Measurements from ENCODE around the gene COL6A1. TPM values are rescaled to one million over a fixed set of nuclear protein-coding genes. Genes with fewer than 3 reads are reported as not detected.

Gene COL6A1
- total and polyA plus RNA-seq, 5 donors from 2014 or later: 0.10 to 2.2 (median 0.78) TPM

DNA sequence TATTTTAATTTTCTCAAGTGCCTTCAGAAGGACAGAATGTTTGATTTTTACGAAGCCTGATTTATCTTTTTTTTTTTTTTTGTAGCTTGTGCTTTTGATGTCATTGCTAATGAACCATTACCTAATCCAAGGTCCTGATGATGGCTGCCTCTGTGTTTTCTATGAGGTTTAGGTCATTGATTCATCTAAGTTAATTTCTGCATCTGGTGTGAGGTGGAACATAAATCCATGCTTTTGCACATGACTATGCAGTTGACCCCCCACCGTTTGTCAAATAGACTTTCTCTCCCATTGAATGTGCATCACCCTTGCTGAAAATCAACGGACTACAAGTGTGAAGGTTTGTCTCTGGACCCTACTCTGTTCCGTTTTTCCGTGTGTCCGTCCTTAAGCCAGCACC is 50.5 kb downstream of the COL6A1 start:
- Histone ChIP-seq H3K4me3 (ENCODE audit: low read depth, low read length) (no peak overlapping the region), H3K9me3 (ENCODE audit: control insufficient read depth in 2 of 2, low read length in 2 of 2) (peaks cover 7 to 12% of the 10 kb centered on the region in 2 experiments), H3K36me3 (ENCODE audit: control insufficient read depth, insufficient read depth, low read length) (no peaks in the 10 kb centered on the region), H3K27me3 (ENCODE audit: control insufficient read depth, insufficient read depth, low read length) (no peaks in the 10 kb centered on the region), H3K27ac (ENCODE audit: insufficient read depth, low read length, poor library complexity, severe bottlenecking) (no peak overlapping the region), H3K4me1 (ENCODE audit: control insufficient read depth, insufficient read depth, low read length, poor library complexity, severe bottlenecking) (no peaks in the 10 kb centered on the region)
- Mint-ChIP-seq H3K9me3 (peaks cover 0 to 21% (median 2%) of the 10 kb centered on the region in 7 donors), H3K4me3 (no peak overlapping the region), H3K27ac (no peak overlapping the region), H3K27me3 (peaks cover 14% of the 10 kb centered on the region), H3K4me1 (no peaks in the 10 kb centered on the region), H3K36me3 (no peaks in the 10 kb centered on the region)
- no peak for DNase-seq
- ATAC-seq (ENCODE audit: low read depth in 2 of 2): no peak

DNA sequence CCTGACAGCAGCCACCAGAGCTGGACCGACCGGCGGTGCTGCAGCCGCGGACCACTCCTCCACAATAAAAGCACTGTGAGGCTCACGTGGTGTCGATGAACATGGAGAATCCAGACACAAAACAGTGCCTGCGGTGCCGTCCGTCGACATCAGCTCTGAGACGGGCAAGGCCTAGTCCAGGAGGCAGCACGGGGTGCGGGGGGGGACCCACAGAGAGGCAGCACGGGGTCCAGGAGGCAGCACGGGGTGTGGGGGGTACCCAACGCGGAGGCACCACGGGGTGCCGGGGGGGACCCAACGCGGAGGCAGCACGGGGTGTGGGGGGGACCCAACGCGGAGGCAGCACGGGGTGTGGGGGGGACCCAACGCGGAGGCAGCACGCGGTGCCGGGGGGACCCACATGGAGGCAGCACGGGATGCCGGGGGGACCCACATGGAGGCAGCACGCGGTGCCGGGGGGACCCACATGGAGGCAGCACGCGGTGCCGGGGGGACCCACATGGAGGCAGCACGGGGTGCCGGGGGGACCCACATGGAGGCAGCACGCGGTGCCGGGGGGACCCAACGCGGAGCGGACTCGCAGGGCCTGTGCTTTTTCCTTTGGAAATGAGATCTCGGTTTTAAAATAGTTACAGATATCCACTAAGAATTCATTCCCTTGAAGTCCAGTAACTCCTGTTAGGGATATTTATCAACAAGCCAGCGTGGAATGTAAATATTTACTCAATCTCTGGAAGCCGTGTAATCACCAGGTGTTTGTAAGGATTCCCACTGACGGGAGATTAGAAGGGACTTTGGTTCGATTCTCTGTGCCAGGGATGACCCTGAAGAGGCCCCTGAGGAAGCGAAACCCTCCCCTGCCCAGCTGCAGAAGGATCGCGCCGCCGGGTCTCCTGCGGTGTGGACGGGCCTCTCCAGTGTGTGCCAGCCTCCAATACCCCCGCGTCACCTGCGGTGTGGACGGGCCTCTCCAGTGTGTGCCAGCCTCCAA is 52.1 kb downstream of the COL6A1 start:
- H3K27me3 Mint-ChIP-seq: peaks cover 5% of the 10 kb centered on the region
- no peak overlapping the region for H3K27ac ChIP-seq (ENCODE audit: insufficient read depth, low read length, poor library complexity, severe bottlenecking)

DNA sequence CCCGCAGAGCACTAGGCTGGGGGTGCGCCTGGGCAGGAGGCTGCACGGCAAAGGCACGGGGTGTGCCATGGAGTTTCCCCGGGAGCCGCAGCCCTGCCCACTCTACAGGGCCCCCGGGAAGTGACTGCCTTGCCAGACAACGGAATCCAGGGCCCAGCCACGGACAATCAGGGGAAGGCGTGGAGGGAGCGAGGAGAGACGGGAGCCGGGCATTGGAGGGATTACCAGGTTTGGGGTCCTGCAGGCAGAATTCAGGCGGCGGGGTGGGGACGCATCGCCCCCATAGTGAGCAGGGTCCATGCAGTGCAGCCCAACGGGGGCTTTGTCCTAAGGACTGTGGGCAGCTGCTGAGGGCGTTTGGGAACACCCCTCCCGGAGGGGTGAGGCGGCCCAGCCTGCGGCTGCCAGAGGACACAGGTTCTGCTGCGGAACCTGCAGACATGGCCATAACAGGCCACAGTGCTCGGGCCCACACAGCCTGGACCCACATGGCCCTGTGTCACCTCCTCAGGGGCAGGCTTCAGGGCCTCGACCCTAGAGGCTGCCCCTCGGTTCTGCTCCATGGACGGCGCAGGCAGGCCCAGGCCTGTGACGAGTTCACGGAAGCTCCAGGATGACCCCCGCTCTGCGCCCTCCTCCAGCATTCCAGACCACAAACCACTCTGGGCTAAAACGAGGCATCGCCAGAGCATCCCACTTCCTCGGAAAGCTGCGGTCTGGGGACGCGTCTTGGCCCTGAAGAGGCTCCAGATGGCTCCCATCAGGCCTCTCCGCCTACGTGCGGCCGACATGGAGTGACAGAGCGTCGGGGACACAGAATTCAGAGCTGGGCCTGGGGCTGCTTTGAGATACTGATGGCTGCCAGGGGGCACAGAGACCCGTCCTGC is 54.5 kb downstream of the COL6A1 start:
- Mint-ChIP-seq H3K9me3 (peaks cover 0 to 2% (median 0%) of the 10 kb centered on the region in 7 donors), H3K27ac (no peak overlapping the region), H3K27me3 (peaks cover 5% of the 10 kb centered on the region), H3K36me3 (no peaks in the 10 kb centered on the region), H3K4me1 (no peaks in the 10 kb centered on the region), H3K4me3 (no peak overlapping the region)
- Histone ChIP-seq H3K4me1 (ENCODE audit: control insufficient read depth, insufficient read depth, low read length, poor library complexity, severe bottlenecking) (no peaks in the 10 kb centered on the region), H3K4me3 (ENCODE audit: low read depth, low read length) (no peak overlapping the region), H3K36me3 (ENCODE audit: control insufficient read depth, insufficient read depth, low read length) (no peaks in the 10 kb centered on the region), H3K9me3 (ENCODE audit: control insufficient read depth in 2 of 2, low read length in 2 of 2) (no peaks in the 10 kb centered on the region), H3K27me3 (ENCODE audit: control insufficient read depth, insufficient read depth, low read length) (no peaks in the 10 kb centered on the region), H3K27ac (ENCODE audit: insufficient read depth, low read length, poor library complexity, severe bottlenecking) (no peak overlapping the region)
- DNase-seq (no peak), ATAC-seq (ENCODE audit: low read depth in 2 of 2) (no peak)

More for the DNA sequence above, 52.1 kb downstream of the COL6A1 start:
- Mint-ChIP-seq H3K4me3 (no peak overlapping the region), H3K27ac (no peak overlapping the region), H3K9me3 (peaks cover 0 to 18% (median 2%) of the 10 kb centered on the region in 7 donors), H3K4me1 (no peaks in the 10 kb centered on the region), H3K36me3 (no peaks in the 10 kb centered on the region)
- ATAC-seq (ENCODE audit: low read depth in 2 of 2) (no peak), DNase-seq (no peak)
- H3K9me3 ChIP-seq (ENCODE audit: control insufficient read depth in 2 of 2, low read length in 2 of 2): peaks cover 7 to 12% of the 10 kb centered on the region in 2 experiments
- H3K4me3 ChIP-seq (ENCODE audit: low read depth, low read length): no peak overlapping the region
- H3K36me3 ChIP-seq (ENCODE audit: control insufficient read depth, insufficient read depth, low read length): no peaks in the 10 kb centered on the region
- no peaks in the 10 kb centered on the region for H3K27me3 ChIP-seq (ENCODE audit: control insufficient read depth, insufficient read depth, low read length)
- H3K4me1 ChIP-seq (ENCODE audit: control insufficient read depth, insufficient read depth, low read length, poor library complexity, severe bottlenecking): no peaks in the 10 kb centered on the region

DNA sequence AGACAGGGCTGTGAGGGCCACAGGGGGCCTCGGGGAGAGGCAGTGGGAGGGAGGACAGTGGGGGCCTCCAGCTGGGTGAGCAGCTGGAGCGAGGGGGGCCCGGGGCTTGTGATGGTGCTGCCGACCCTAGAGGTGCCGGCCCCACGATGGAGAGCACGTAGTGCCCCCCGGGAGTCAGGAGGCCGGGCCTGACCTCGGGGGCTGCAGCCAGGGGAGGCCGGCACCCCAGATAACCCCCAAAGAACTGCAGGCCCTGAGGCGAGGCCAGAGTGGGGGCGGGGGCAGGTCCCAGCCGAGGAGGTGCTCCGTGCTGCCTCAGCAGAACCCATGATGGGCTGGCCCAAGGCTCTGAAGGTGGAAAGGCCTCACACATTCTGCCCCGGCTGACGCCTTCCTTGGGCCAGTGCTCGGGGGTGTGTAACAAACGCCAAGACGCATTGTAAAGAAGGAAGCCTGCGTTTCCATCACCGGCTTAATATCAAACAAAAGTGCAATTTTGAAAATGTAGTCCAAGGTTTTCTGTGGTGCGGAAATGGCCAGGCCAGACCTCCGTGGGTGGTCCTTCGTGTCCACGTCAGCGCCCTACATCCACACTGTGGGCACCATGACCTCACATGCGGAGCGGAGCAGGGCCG is 55.2 kb downstream of the COL6A1 start:
- H3K9me3 ChIP-seq (ENCODE audit: control insufficient read depth in 2 of 2, low read length in 2 of 2): no peaks in the 10 kb centered on the region
- Mint-ChIP-seq H3K27ac (no peak overlapping the region), H3K4me3 (no peak overlapping the region), H3K27me3 (peaks cover 5% of the 10 kb centered on the region), H3K9me3 (no peaks in the 10 kb centered on the region), H3K36me3 (no peaks in the 10 kb centered on the region), H3K4me1 (no peaks in the 10 kb centered on the region)
- no peaks in the 10 kb centered on the region for H3K4me1 ChIP-seq (ENCODE audit: control insufficient read depth, insufficient read depth, low read length, poor library complexity, severe bottlenecking)
- H3K27me3 ChIP-seq (ENCODE audit: control insufficient read depth, insufficient read depth, low read length): no peaks in the 10 kb centered on the region
- no peak overlapping the region for H3K27ac ChIP-seq (ENCODE audit: insufficient read depth, low read length, poor library complexity, severe bottlenecking)
- ATAC-seq (ENCODE audit: low read depth in 2 of 2): no peak
- no peaks in the 10 kb centered on the region for H3K36me3 ChIP-seq (ENCODE audit: control insufficient read depth, insufficient read depth, low read length)
- DNase-seq: no peak
- no peak overlapping the region for H3K4me3 ChIP-seq (ENCODE audit: low read depth, low read length)

DNA sequence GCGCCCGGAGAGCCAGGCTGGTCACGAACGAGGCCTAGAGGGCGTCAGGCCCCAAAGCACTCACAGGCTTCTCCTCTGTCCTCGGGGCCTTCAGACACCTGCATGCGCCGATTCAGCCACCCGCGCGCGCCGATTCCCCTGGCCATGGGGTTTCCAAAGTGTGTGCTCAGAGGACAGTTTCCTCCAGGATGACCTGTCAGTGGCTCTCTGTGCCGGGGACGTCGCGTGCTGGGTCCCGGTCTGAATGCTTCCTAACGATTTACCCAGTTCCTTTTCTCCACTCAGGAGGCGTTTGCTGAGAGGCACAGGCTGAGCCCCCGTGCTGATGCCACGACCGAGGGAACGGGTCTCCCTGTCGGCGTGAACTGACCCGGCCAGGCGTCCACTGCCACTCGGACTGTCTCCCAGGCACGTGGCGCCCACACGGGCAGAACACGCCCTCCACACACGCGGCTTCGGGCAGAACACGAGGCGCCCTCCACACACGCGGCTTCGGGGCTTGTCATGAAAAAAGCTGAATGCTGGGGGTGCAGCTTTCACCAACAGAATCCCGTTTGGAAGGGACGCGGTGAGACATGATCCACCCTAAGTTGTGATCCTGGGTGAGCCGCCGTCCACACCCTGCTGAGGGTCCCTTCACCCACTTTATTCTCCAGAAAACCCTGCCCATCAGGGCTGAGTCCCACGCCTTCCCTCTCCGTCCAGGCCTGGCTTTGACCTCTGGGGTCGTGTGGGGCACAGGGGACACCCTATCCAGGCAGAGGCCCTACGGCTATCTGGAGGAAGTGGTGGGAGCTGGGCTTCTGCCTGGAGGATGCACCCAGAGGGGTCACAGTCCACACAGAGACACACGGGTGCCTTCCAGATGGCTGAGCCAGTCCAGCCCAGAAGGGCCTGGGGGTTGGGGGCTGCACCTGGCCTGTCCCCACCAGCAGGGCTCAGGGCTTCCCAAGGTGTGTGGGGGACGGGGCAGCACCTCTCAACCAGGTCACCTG is 56.1 kb downstream of the COL6A1 start:
- ATAC-seq (ENCODE audit: low read depth in 2 of 2): no peak
- Mint-ChIP-seq H3K4me3 (no peak overlapping the region), H3K36me3 (no peaks in the 10 kb centered on the region), H3K27ac (no peak overlapping the region), H3K9me3 (no peaks in the 10 kb centered on the region), H3K4me1 (no peaks in the 10 kb centered on the region), H3K27me3 (no peaks in the 10 kb centered on the region)
- H3K36me3 ChIP-seq (ENCODE audit: control insufficient read depth, insufficient read depth, low read length): no peaks in the 10 kb centered on the region
- H3K27ac ChIP-seq (ENCODE audit: insufficient read depth, low read length, poor library complexity, severe bottlenecking): no peak overlapping the region
- H3K4me1 ChIP-seq (ENCODE audit: control insufficient read depth, insufficient read depth, low read length, poor library complexity, severe bottlenecking): no peaks in the 10 kb centered on the region
- DNase-seq: no peak
- H3K4me3 ChIP-seq (ENCODE audit: low read depth, low read length): no peak overlapping the region
- H3K27me3 ChIP-seq (ENCODE audit: control insufficient read depth, insufficient read depth, low read length): no peaks in the 10 kb centered on the region
- H3K9me3 ChIP-seq (ENCODE audit: control insufficient read depth in 2 of 2, low read length in 2 of 2): no peaks in the 10 kb centered on the region

DNA sequence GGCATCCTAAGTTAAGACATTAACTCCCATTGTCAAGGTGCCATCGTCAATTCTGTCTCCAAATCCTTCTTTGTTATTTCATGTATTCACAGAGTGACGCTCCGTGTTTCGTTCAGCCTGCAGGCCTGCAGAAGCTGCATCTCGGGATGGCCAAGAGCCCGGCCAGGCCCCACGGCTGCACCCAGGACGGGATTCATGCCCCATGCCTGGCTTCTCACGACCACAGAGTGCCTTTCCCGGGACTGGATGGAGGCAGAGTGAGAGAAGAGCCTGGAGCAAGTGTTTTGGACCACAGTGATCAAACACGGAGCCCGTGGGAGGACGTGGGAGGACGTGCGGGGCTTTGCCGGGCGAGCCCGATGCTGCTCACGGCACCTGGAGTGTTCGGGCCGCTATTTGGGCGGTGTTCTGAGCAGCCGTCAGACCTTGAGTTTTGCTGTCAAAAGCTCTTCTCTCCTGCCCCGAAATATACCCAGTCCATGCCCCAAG is 56.8 kb downstream of the COL6A1 start:
- DNase-seq (no peak), ATAC-seq (ENCODE audit: low read depth in 2 of 2) (no peak)
- no peaks in the 10 kb centered on the region for H3K4me1 Mint-ChIP-seq
- Histone ChIP-seq H3K27ac (ENCODE audit: insufficient read depth, low read length, poor library complexity, severe bottlenecking) (no peak overlapping the region), H3K4me1 (ENCODE audit: control insufficient read depth, insufficient read depth, low read length, poor library complexity, severe bottlenecking) (no peaks in the 10 kb centered on the region), H3K4me3 (ENCODE audit: low read depth, low read length) (no peak overlapping the region), H3K27me3 (ENCODE audit: control insufficient read depth, insufficient read depth, low read length) (no peaks in the 10 kb centered on the region), H3K9me3 (ENCODE audit: control insufficient read depth in 2 of 2, low read length in 2 of 2) (no peaks in the 10 kb centered on the region), H3K36me3 (ENCODE audit: control insufficient read depth, insufficient read depth, low read length) (no peaks in the 10 kb centered on the region)
- H3K9me3 Mint-ChIP-seq: peaks cover 0 to 1% (median 0%) of the 10 kb centered on the region in 7 donors
- no peak overlapping the region for H3K27ac Mint-ChIP-seq
- H3K4me3 Mint-ChIP-seq: no peak overlapping the region
- no peaks in the 10 kb centered on the region for H3K36me3 Mint-ChIP-seq
- no peaks in the 10 kb centered on the region for H3K27me3 Mint-ChIP-seq
